IMR-90 (cell line): Measurements from ENCODE around the gene SLC8A1. TPM values are rescaled to one million over a fixed set of nuclear protein-coding genes. Genes with fewer than 3 reads are reported as not detected.

Source experiments
- ATAC-seq: fragments of 200-7000 bp; cut with Tn5 transposase; 2 replicates; pipeline ENCODE4 v1.9.1; 2020; ENCODE audit warnings: low read depth, mild to moderate bottlenecking, moderate library complexity
- BruUV-seq: library from RNA; stranded (reverse); fragments of 400-500 nt; replicated peaks from 2 replicates; lab custom pipeline; 2021; lab: Mats Ljungman, UMichigan
- CTCF ChIA-PET: fragments of 300-600 bp; formaldehyde crosslinking; extraction: SDS; loops from one replicate; lab custom pipeline; 2021; ENCODE audit warnings: antibody characterized with exemption; lab: Yijun Ruan, JAX
- POLR2A ChIA-PET: fragments of 300-600 bp; sonication (Branson Sonifier 250); formaldehyde crosslinking; loops from one replicate; lab custom pipeline; 2022; ENCODE audit warnings: antibody characterized with exemption; ENCODE audit not compliant: unreplicated experiment; lab: Charles Lee
- DNase-seq: peaks from one replicate; pipeline ENCODE4 v3.0.0; 2013
- H2AFZ ChIP-seq: replicated peaks from 2 replicates; pipeline ENCODE3; 2013; ENCODE audit warnings: low read length, mild to moderate bottlenecking; ENCODE audit not compliant: poor library complexity
- H2AK5ac ChIP-seq: 2 replicates; pipeline ENCODE4 v1.6.1; 2013; ENCODE audit warnings: low read depth, low read length, inconsistent platforms
- H2AK9ac ChIP-seq: replicated peaks from 2 replicates; pipeline ENCODE3; 2013; ENCODE audit warnings: mild to moderate bottlenecking, low read depth, low read length, moderate library complexity; ENCODE audit not compliant: poor library complexity
- H2BK120ac ChIP-seq: 2 replicates; pipeline ENCODE4 v1.6.1; 2013; ENCODE audit warnings: low read depth, low read length, inconsistent platforms
- H2BK15ac ChIP-seq: 3 replicates; pipeline ENCODE4 v1.6.1; 2013; ENCODE audit warnings: low read depth, low read length, inconsistent platforms
- H2BK20ac ChIP-seq: 2 replicates; pipeline ENCODE4 v1.6.1; 2013; ENCODE audit warnings: low read depth, mild to moderate bottlenecking, inconsistent platforms, low read length, moderate library complexity
- H2BK5ac ChIP-seq: 2 replicates; pipeline ENCODE4 v1.6.1; 2013; ENCODE audit warnings: mild to moderate bottlenecking, low read depth, low read length, inconsistent platforms; ENCODE audit not compliant: poor library complexity, severe bottlenecking
- H3K14ac ChIP-seq: replicated peaks from 2 replicates; pipeline ENCODE4 v1.6.1; 2013; ENCODE audit warnings: low read depth, low read length, inconsistent platforms
- H3K18ac ChIP-seq: 2 replicates; pipeline ENCODE4 v1.6.1; 2013; ENCODE audit warnings: low read depth, low read length, control low read depth
- H3K23ac ChIP-seq: 2 replicates; pipeline ENCODE4 v1.6.1; 2013; ENCODE audit warnings: low read depth, low read length, inconsistent platforms
- H3K27ac ChIP-seq: 2 replicates; pipeline ENCODE4 v1.5.1; 2013; ENCODE audit warnings: mild to moderate bottlenecking, control low read depth, low read length; ENCODE audit not compliant: insufficient read depth
- H3K27me3 ChIP-seq: 2 replicates; pipeline ENCODE4 v1.6.1; 2013; ENCODE audit warnings: low read length; ENCODE audit not compliant: control insufficient read depth, insufficient read depth
- H3K36me3 ChIP-seq: 2 replicates; pipeline ENCODE4 v1.6.1; 2013; ENCODE audit warnings: low read length, mixed read lengths; ENCODE audit not compliant: control insufficient read depth, insufficient read depth
- H3K4ac ChIP-seq: 2 replicates; pipeline ENCODE4 v1.6.1; 2013; ENCODE audit warnings: low read depth, low read length, inconsistent platforms
- H3K4me1 ChIP-seq: 2 replicates; pipeline ENCODE4 v1.6.1; 2013; ENCODE audit warnings: low read length, mixed read lengths; ENCODE audit not compliant: control insufficient read depth, insufficient read depth
- H3K4me2 ChIP-seq: 2 replicates; pipeline ENCODE4 v1.6.1; 2013; ENCODE audit warnings: low read depth, mild to moderate bottlenecking, control low read depth, low read length, moderate library complexity
- H3K4me3 ChIP-seq: 2 replicates; pipeline ENCODE4 v1.5.1; 2013; ENCODE audit warnings: low read depth, mild to moderate bottlenecking, control low read depth, low read length, moderate library complexity; ENCODE audit not compliant: insufficient read depth
- H3K56ac ChIP-seq: 2 replicates; pipeline ENCODE4 v1.6.1; 2013; ENCODE audit warnings: low read length, inconsistent platforms; ENCODE audit not compliant: insufficient read depth; ENCODE audit errors: extremely low read depth
- H3K79me1 ChIP-seq, 2 experiments: 2 replicates each; pipeline ENCODE4 v1.6.1; 2013; ENCODE audit warnings: low read length in 2 of 2, inconsistent platforms in 1 of 2, low read depth in 1 of 2
- H3K9ac ChIP-seq: 2 replicates; pipeline ENCODE4 v1.6.1; 2013; ENCODE audit warnings: low read depth, low read length, control low read depth
- H3K9me1 ChIP-seq: 2 replicates; pipeline ENCODE4 v1.6.1; 2013; ENCODE audit warnings: low read length, inconsistent platforms; ENCODE audit not compliant: insufficient read depth
- H3K9me3 ChIP-seq: 2 replicates; pipeline ENCODE4 v1.6.1; 2013; ENCODE audit warnings: low read length; ENCODE audit not compliant: control insufficient read depth, insufficient read depth
- H4K20me1 ChIP-seq: 2 replicates; pipeline ENCODE4 v1.6.1; 2013; ENCODE audit warnings: low read length, inconsistent platforms; ENCODE audit not compliant: insufficient read depth
- H4K5ac ChIP-seq: 2 replicates; pipeline ENCODE4 v1.6.1; 2013; ENCODE audit warnings: mild to moderate bottlenecking, low read depth, low read length, control low read depth
- H4K8ac ChIP-seq, 2 experiments: 2 replicates each; pipeline ENCODE4 v1.6.1; 2013; ENCODE audit warnings: low read depth in 2 of 2, low read length in 2 of 2, control low read depth in 1 of 2, inconsistent platforms in 1 of 2
- H4K91ac ChIP-seq: 2 replicates; pipeline ENCODE4 v1.6.1; 2013; ENCODE audit warnings: low read depth, low read length, inconsistent platforms; ENCODE audit not compliant: insufficient read depth
- MXI1 ChIP-seq: IDR thresholded peaks from 2 replicates; pipeline ENCODE4 v1.6.1; 2012; ENCODE audit warnings: low read depth, mild to moderate bottlenecking, low read length, moderate library complexity, borderline replicate concordance
- RAD21 ChIP-seq: IDR thresholded peaks from 2 replicates; pipeline ENCODE4 v1.6.1; 2012; ENCODE audit warnings: low read length, improper control_type of control experiment
- RCOR1 ChIP-seq: IDR thresholded peaks from 2 replicates; pipeline ENCODE4 v1.6.1; 2012; ENCODE audit warnings: mild to moderate bottlenecking, low read length, improper control_type of control experiment; ENCODE audit not compliant: insufficient replicate concordance
- WGBS, 2 experiments: methylation state at CpG; one replicate each; pipeline versions ENCODE4 v1.1.5 to v1.1.7; 2013; ENCODE audit warnings: missing lambda C conversion rate in 2 of 2; ENCODE audit not compliant: insufficient read length in 1 of 2; ENCODE audit errors: extremely low coverage in 2 of 2; 5-methylcytosine and 5-hydroxymethylcytosine counted together
- dilution Hi-C: fragments of 300-500 bp; cut with HindIII; formaldehyde crosslinking; loops from one replicate; pipeline ENCODE4 v1.14.3; 2018; ENCODE audit warnings: low sequenced_read_pairs; ENCODE audit not compliant: unreplicated experiment
- in situ Hi-C: fragments of 300-500 bp; cut with MboI; formaldehyde crosslinking; loops from 3 replicates; pipeline ENCODE4 v1.14.3; 2019; ENCODE audit warnings: low sequenced_read_pairs, inconsistent platforms, mixed read lengths
- intact Hi-C: fragments of 100-400 bp; cut with micrococcal nuclease; formaldehyde crosslinking; loops from 2 replicates; pipeline ENCODE4 v1.10.0; 2022
- polyA plus RNA-seq, 3 experiments: library from polyadenylated mRNA; depleted of rRNA; stranded (reverse); fragments of >200 nt; gene quantifications; 2 replicates each; pipeline ENCODE4 v1.2.3, GENCODE V29; 2012; ENCODE audit warnings: low replicate concordance in 1 of 3
- total RNA-seq: library from RNA; depleted of rRNA; stranded (reverse); fragments of >200 nt; gene quantifications from 2 replicates; pipeline ENCODE4 v1.2.3, GENCODE V29; 2012

SLC8A1 gene
- total and polyA plus RNA-seq, 2 of the 4 experiments (the other 2 are of a cell fraction), result 7.7 to 57.0 TPM

GRCh38 chr2:40248294-40248693 is 203.6 kb downstream of the SLC8A1 start:
- WGBS, 2 experiments, result no CpG with 5 or more reads among the region's 1 CpG
- no TSS peak for BruUV-seq

More at GRCh38 chr2:40248294-40248693, 203.6 kb downstream of the SLC8A1 start:
- H4K91ac ChIP-seq, result no peak overlapping the region
- no peak overlapping the region for H3K23ac ChIP-seq
- no peak overlapping the region for H3K4me2 ChIP-seq
- ATAC-seq (no peak), DNase-seq (no peak)
- peaks cover 7% of the 10 kb centered on the region for H3K9me1 ChIP-seq
- H2BK15ac ChIP-seq, result no peak overlapping the region
- no peak overlapping the region for H3K56ac ChIP-seq
- POLR2A ChIA-PET, result no interaction called here
- H3K27me3 ChIP-seq, result no peaks in the 10 kb centered on the region
- no peak overlapping the region for H3K14ac ChIP-seq
- intact Hi-C loops, result no loop called here
- H3K9ac ChIP-seq, result no peak overlapping the region
- H4K8ac ChIP-seq, result no peak overlapping the region
- dilution Hi-C loops, result no loop called here
- no peaks in the 10 kb centered on the region for H3K9me3 ChIP-seq
- TF ChIP-seq RCOR1 (no peak), RAD21 (no peak), MXI1 (no peak)
- no peak overlapping the region for H2BK120ac ChIP-seq
- H3K36me3 ChIP-seq, result no peaks in the 10 kb centered on the region
- no peak overlapping the region for H3K4ac ChIP-seq
- no peak overlapping the region for H2AK9ac ChIP-seq
- no peak overlapping the region for H2BK5ac ChIP-seq
- no peak overlapping the region for H2AK5ac ChIP-seq
- no peak overlapping the region for H2AFZ ChIP-seq
- no peak overlapping the region for H3K4me3 ChIP-seq
- no peak overlapping the region for H2BK20ac ChIP-seq
- no peak overlapping the region for H3K27ac ChIP-seq
- H4K20me1 ChIP-seq, result no peaks in the 10 kb centered on the region
- no peak overlapping the region; the same call in 1 of the 2 replicates for H4K5ac ChIP-seq
- H3K79me1 ChIP-seq, result peaks cover 3 to 31% of the 10 kb centered on the region in 2 experiments; a peak in 3 of 4 replicates
- no peak overlapping the region for H3K18ac ChIP-seq
- in situ Hi-C loops, result no loop called here
- H3K4me1 ChIP-seq, result peaks cover 18% of the 10 kb centered on the region
- CTCF ChIA-PET, result interaction anchor here (0.5 kb wide), 1 partner anchor 201 kb away, joined by 3 read pairs; no protein-coding TSS in a partner anchor
